GM12875 (cell line): ENCODE results near the gene NFE2L1.
A peak's percentile ranks its signal among the peaks of the same experiment; 100 is the strongest.

Experiments
- H3K4me3 ChIP-seq: one replicate; pipeline ENCODE4 v1.5.1; 2011; ENCODE audit warnings: low read depth, low read length, control low read depth
- CTCF ChIP-seq: IDR thresholded peaks from 2 replicates; pipeline ENCODE4 v1.5.1; 2011; ENCODE audit warnings: low read depth, mild to moderate bottlenecking, control low read depth, inconsistent platforms, low read length, moderate library complexity, borderline replicate concordance; ENCODE audit not compliant: insufficient read depth

Gene NFE2L1

GRCh38 chr17:48004983-48005382, 43.2 kb upstream of the NFE2L1 start:
- H3K4me3 ChIP-seq = no peak overlapping the region

GRCh38 chr17:48006936-48007709, 41.0 kb upstream of the NFE2L1 start:
- H3K4me3 ChIP-seq = no peak overlapping the region
- no peak for TF ChIP-seq CTCF

More at GRCh38 chr17:48004983-48005382, 43.2 kb upstream of the NFE2L1 start:
- TF ChIP-seq CTCF = no peak

- TF ChIP-seq CTCF = no peak
- no peak overlapping the region for H3K4me3 ChIP-seq
Measured at GRCh38 chr17:48010193-48010592, 38.0 kb upstream of the NFE2L1 start.

- peak overlapping the region; percentile 27 for H3K4me3 ChIP-seq
- TF ChIP-seq CTCF = peak; percentile 67
Measured at GRCh38 chr17:48011405-48012150, 36.6 kb upstream of the NFE2L1 start.

- TF ChIP-seq CTCF = 0 out of 2 replicates have a peak, but pooled peaks have one; percentile 2
- H3K4me3 ChIP-seq = peak overlapping the region; percentile 27
Measured at GRCh38 chr17:48012151-48012520, 36.0 kb upstream of the NFE2L1 start.

GRCh38 chr17:48012654-48013053, 35.5 kb upstream of the NFE2L1 start:
- TF ChIP-seq CTCF = no peak
- no peak overlapping the region for H3K4me3 ChIP-seq

- no peak for TF ChIP-seq CTCF
- no peak overlapping the region for H3K4me3 ChIP-seq
Measured at GRCh38 chr17:48013876-48014594, 34.1 kb upstream of the NFE2L1 start.
